HCT116 (cell line): ENCODE results near the gene TEX13A. TPM values are rescaled to one million over a fixed set of nuclear protein-coding genes. Genes with fewer than 3 reads are reported as not detected.

Experiments
- ATAC-seq: fragments of 200-7000 bp; cut with Tn5 transposase; 2 replicates; pipeline ENCODE4 v1.9.1; 2020; ENCODE audit warnings: mild to moderate bottlenecking, moderate library complexity
- BruUV-seq: library from RNA; stranded (reverse); fragments of 400-500 nt; replicated peaks from 2 replicates; lab custom pipeline; 2021; lab: Mats Ljungman, UMichigan
- CTCF ChIA-PET: fragments of 300-600 bp; sonication (Branson Sonifier 250); formaldehyde crosslinking; loops from one replicate; lab custom pipeline; 2021; ENCODE audit warnings: antibody characterized with exemption; lab: Charles Lee
- POLR2A ChIA-PET: fragments of 300-600, 350-600 bp; sonication (Branson Sonifier 250); formaldehyde crosslinking; loops from one replicate; lab custom pipeline; 2021; ENCODE audit warnings: antibody characterized with exemption; lab: Charles Lee
- RAD21 ChIA-PET, 2 experiments: fragments of 300-600 bp; sonication (Branson Sonifier 250); formaldehyde crosslinking; loops; one replicate each; lab custom pipeline; 2023; ENCODE audit warnings: low total read pairs in 2 of 2; ENCODE audit not compliant: uncharacterized antibody in 2 of 2, unreplicated experiment in 2 of 2, low non-redundant PET in 1 of 2; lab: Charles Lee
- DNase-seq: peaks from one replicate; pipeline ENCODE4 v3.0.0-alpha.2; 2010; ENCODE audit warnings: low read depth, low spot score
- H2AFZ ChIP-seq: fragments of 200-600 bp; shearing (Covaris generic), sonication (generic); 2 replicates; pipeline ENCODE4 v1.6.1; 2017; ENCODE audit warnings: low read depth, mixed run types, mixed read lengths, antibody characterized with exemption, low read length; ENCODE audit not compliant: poor library complexity, severe bottlenecking
- H3K27ac ChIP-seq: 2 replicates; pipeline ENCODE4 v1.5.1; 2012; ENCODE audit warnings: low read depth, low read length
- H3K27me3 ChIP-seq: fragments of 200-600 bp; sonication (generic); 2 replicates; pipeline ENCODE4 v1.6.1; 2016; ENCODE audit warnings: mixed run types, low read length, mixed read lengths; ENCODE audit not compliant: insufficient read depth
- H3K36me3 ChIP-seq, 2 experiments: fragments of 200-500 bp in 1 of 2; fragments of 200-600 bp in 1 of 2; sonication (Bioruptor generic) in 1 of 2; sonication (generic) in 1 of 2; 2 replicates each; pipeline versions ENCODE4 v1.5.1 to v1.6.1; 2014 to 2016; ENCODE audit warnings: low read length in 2 of 2, inconsistent platforms in 1 of 2, mixed read lengths in 1 of 2, mixed run types in 1 of 2; ENCODE audit not compliant: insufficient read depth in 2 of 2, control insufficient read depth in 1 of 2
- H3K4me1 ChIP-seq, 2 experiments: fragments of 200-600 bp in 1 of 2; sonication (generic) in 1 of 2; 2 replicates each; pipeline versions ENCODE4 v1.5.1 to v1.6.1; 2012 to 2017; ENCODE audit warnings: low read length in 2 of 2, inconsistent platforms in 1 of 2, mild to moderate bottlenecking in 1 of 2, mixed read lengths in 1 of 2, mixed run types in 1 of 2, moderate library complexity in 1 of 2; ENCODE audit not compliant: insufficient read depth in 2 of 2, control insufficient read depth in 1 of 2
- H3K4me2 ChIP-seq: fragments of 200-600 bp; sonication (generic); 2 replicates; pipeline ENCODE4 v1.6.1; 2017; ENCODE audit warnings: mixed run types, low read length, mixed read lengths
- H3K4me3 ChIP-seq, 2 experiments: fragments of 200-600 bp in 1 of 2; sonication (generic) in 1 of 2; replicated peaks in 1 of 2; 2 replicates each; pipeline ENCODE4 v1.5.1; 2011 to 2016; ENCODE audit warnings: low read length in 2 of 2, control low read depth in 1 of 2, low read depth in 1 of 2, mild to moderate bottlenecking in 1 of 2, mixed read lengths in 1 of 2, mixed run types in 1 of 2
- H3K79me2 ChIP-seq: fragments of 200-600 bp; sonication (generic); 2 replicates; pipeline ENCODE4 v1.6.1; 2017; ENCODE audit warnings: mild to moderate bottlenecking, mixed run types, low read length, moderate library complexity, mixed read lengths; ENCODE audit not compliant: insufficient read depth
- H3K9ac ChIP-seq: fragments of 200-600 bp; sonication (generic); 2 replicates; pipeline ENCODE4 v1.6.1; 2016; ENCODE audit warnings: low read length, mixed read lengths
- H3K9me2 ChIP-seq: fragments of 200-600 bp; sonication (generic), shearing (Covaris generic); 2 replicates; pipeline ENCODE4 v1.6.1; 2017; ENCODE audit warnings: mixed run types, mild to moderate bottlenecking, moderate library complexity; ENCODE audit not compliant: insufficient read depth
- H3K9me3 ChIP-seq, 2 experiments: fragments of 200-500 bp in 1 of 2; fragments of 200-600 bp in 1 of 2; sonication (Bioruptor generic) in 1 of 2; sonication (generic) in 1 of 2; 2 replicates each; pipeline ENCODE4 v1.6.1; 2014 to 2017; ENCODE audit warnings: low read length in 2 of 2, mixed read lengths in 2 of 2, inconsistent platforms in 1 of 2, low read depth in 1 of 2, mild to moderate bottlenecking in 1 of 2, mixed run types in 1 of 2, moderate library complexity in 1 of 2; ENCODE audit not compliant: control insufficient read depth in 1 of 2, insufficient read depth in 1 of 2
- H4K20me1 ChIP-seq: fragments of 200-600 bp; sonication (generic), shearing (Covaris generic); 2 replicates; pipeline ENCODE4 v1.6.1; 2017; ENCODE audit warnings: mixed run types, mild to moderate bottlenecking, moderate library complexity; ENCODE audit not compliant: insufficient read depth
- ELF1 ChIP-seq: IDR thresholded peaks from 2 replicates; pipeline ENCODE4 v1.6.1; 2012; ENCODE audit warnings: low read depth, borderline replicate concordance
- FOSL1 ChIP-seq: IDR thresholded peaks from 2 replicates; pipeline ENCODE4 v1.6.1; 2012; ENCODE audit warnings: low read depth
- REST ChIP-seq: IDR thresholded peaks from 2 replicates; pipeline ENCODE4 v1.6.1; 2012; ENCODE audit warnings: low read depth
- SRF ChIP-seq: IDR thresholded peaks from 2 replicates; pipeline ENCODE4 v1.6.1; 2012; ENCODE audit warnings: low read depth
- ZBTB33 ChIP-seq: IDR thresholded peaks from 2 replicates; pipeline ENCODE4 v1.6.1; 2011; ENCODE audit warnings: mild to moderate bottlenecking, low read length, moderate library complexity; ENCODE audit not compliant: insufficient replicate concordance; ENCODE audit errors: extremely low read depth
- ZFX ChIP-seq: fragments of 450-650 bp; IDR thresholded peaks from 2 replicates; pipeline ENCODE4 v1.6.1; 2017
- intact Hi-C: fragments of 100-400 bp; cut with micrococcal nuclease; formaldehyde crosslinking; loops from 2 replicates; pipeline ENCODE4 v1.10.0; 2022
- total RNA-seq: library from RNA; stranded (reverse); gene quantifications from one replicate; pipeline ENCODE4 v1.2.1, GENCODE V29; 2021; ENCODE audit not compliant: unreplicated experiment

TEX13A gene
- total RNA-seq, 1 experiment from 2014 or later = not detected

GRCh38 chrX:105179644-105180043 is 40.9 kb downstream of the TEX13A start:
- no peak overlapping the region for H3K4me2 ChIP-seq
- no peak overlapping the region for H3K9ac ChIP-seq
- no peaks in the 10 kb centered on the region for H3K9me2 ChIP-seq
- no TSS peak for BruUV-seq
- RAD21 ChIA-PET = no interaction called here
- no peaks in the 10 kb centered on the region for H4K20me1 ChIP-seq
- CTCF ChIA-PET = no interaction called here
- no peaks in the 10 kb centered on the region for H3K79me2 ChIP-seq
- no peaks in the 10 kb centered on the region for H3K9me3 ChIP-seq
- H3K4me3 ChIP-seq = no peak overlapping the region
- no peak overlapping the region for H2AFZ ChIP-seq
- intact Hi-C loops = no loop called here
- no peaks in the 10 kb centered on the region for H3K36me3 ChIP-seq
- H3K27me3 ChIP-seq = no peaks in the 10 kb centered on the region
- H3K4me1 ChIP-seq = no peaks in the 10 kb centered on the region
- no peak for TF ChIP-seq ELF1
- TF ChIP-seq FOSL1 = no peak
- TF ChIP-seq REST = no peak
- TF ChIP-seq ZFX = no peak
- TF ChIP-seq ZBTB33 = no peak
- TF ChIP-seq SRF = no peak
- DNase-seq (no peak), ATAC-seq (no peak)
- POLR2A ChIA-PET = no interaction called here
- no peak overlapping the region for H3K27ac ChIP-seq
